Neuronal stem cell (in vitro differentiated cells): Measurements from ENCODE around the gene WWTR1. TPM values are rescaled to one million over a fixed set of nuclear protein-coding genes. Genes with fewer than 3 reads are reported as not detected.
A peak's percentile ranks its signal among the peaks of the same experiment; 100 is the strongest.

Experiments used
- DNase-seq: peaks from one replicate; pipeline ENCODE4 v3.0.0-alpha.2; 2013; ENCODE audit warnings: low spot score
- H2AFZ ChIP-seq: one replicate; pipeline ENCODE4 v1.6.1; 2013; ENCODE audit warnings: mild to moderate bottlenecking, low read length, inconsistent platforms
- H2AK5ac ChIP-seq: 2 replicates; pipeline ENCODE4 v1.6.1; 2013; ENCODE audit warnings: low read depth, mild to moderate bottlenecking, inconsistent platforms, low read length, moderate library complexity, mixed read lengths
- H2BK120ac ChIP-seq: 2 replicates; pipeline ENCODE4 v1.6.1; 2013; ENCODE audit warnings: low read depth, mild to moderate bottlenecking, inconsistent platforms, low read length, moderate library complexity, mixed read lengths
- H2BK12ac ChIP-seq: one replicate; pipeline ENCODE4 v1.6.1; 2013; ENCODE audit warnings: low read length, inconsistent platforms
- H2BK15ac ChIP-seq: 2 replicates; pipeline ENCODE4 v1.6.1; 2013; ENCODE audit warnings: mild to moderate bottlenecking, low read length, inconsistent platforms, mixed read lengths
- H2BK5ac ChIP-seq: one replicate; pipeline ENCODE4 v1.6.1; 2013; ENCODE audit warnings: inconsistent platforms, mild to moderate bottlenecking, low read length, moderate library complexity
- H3K14ac ChIP-seq: one replicate; pipeline ENCODE4 v1.6.1; 2013; ENCODE audit warnings: low read length, inconsistent platforms
- H3K18ac ChIP-seq: 2 replicates; pipeline ENCODE4 v1.6.1; 2013; ENCODE audit warnings: low read length, inconsistent platforms
- H3K23ac ChIP-seq: 2 replicates; pipeline ENCODE4 v1.6.1; 2013; ENCODE audit warnings: low read depth, mild to moderate bottlenecking, mixed read lengths, low read length, inconsistent platforms; ENCODE audit not compliant: poor library complexity
- H3K27ac ChIP-seq: replicated peaks from 3 replicates; pipeline ENCODE4 v1.5.1; 2013; ENCODE audit warnings: low read length, inconsistent platforms
- H3K27me3 ChIP-seq, 3 experiments: 2 replicates each; pipeline ENCODE4 v1.6.1; 2013; ENCODE audit warnings: low read length in 3 of 3, mild to moderate bottlenecking in 2 of 3, inconsistent platforms in 1 of 3, low read depth in 1 of 3, mixed read lengths in 1 of 3, moderate library complexity in 1 of 3; ENCODE audit not compliant: control insufficient read depth in 3 of 3, insufficient read depth in 3 of 3
- H3K36me3 ChIP-seq, 2 donors: replicated peaks in 1 of 2; 2 replicates each; pipeline ENCODE4 v1.6.1; 2013; ENCODE audit warnings: low read length in 2 of 2; ENCODE audit not compliant: control insufficient read depth in 2 of 2, insufficient read depth in 2 of 2
- H3K4ac ChIP-seq: 2 replicates; pipeline ENCODE4 v1.6.1; 2013; ENCODE audit warnings: inconsistent platforms, mild to moderate bottlenecking, low read length, moderate library complexity
- H3K4me1 ChIP-seq, 2 donors: 1 replicate in 1 of 2; 2 replicates in 1 of 2; pipeline ENCODE4 v1.6.1; 2013; ENCODE audit warnings: low read length in 2 of 2, low read depth in 1 of 2; ENCODE audit not compliant: control insufficient read depth in 2 of 2, insufficient read depth in 1 of 2
- H3K4me2 ChIP-seq: one replicate; pipeline ENCODE4 v1.6.1; 2013; ENCODE audit warnings: mild to moderate bottlenecking, low read length, inconsistent platforms; ENCODE audit not compliant: insufficient read depth, poor library complexity, severe bottlenecking
- H3K4me3 ChIP-seq, 2 donors: 2 replicates each; pipeline ENCODE4 v1.5.1; 2013; ENCODE audit warnings: low read length in 2 of 2, mild to moderate bottlenecking in 2 of 2, inconsistent platforms in 1 of 2, moderate library complexity in 1 of 2
- H3K79me1 ChIP-seq: one replicate; pipeline ENCODE4 v1.6.1; 2013; ENCODE audit warnings: low read depth, mild to moderate bottlenecking, inconsistent platforms, low read length, moderate library complexity
- H3K9ac ChIP-seq: one replicate; pipeline ENCODE4 v1.6.1; 2013; ENCODE audit warnings: mild to moderate bottlenecking, low read depth, low read length, inconsistent platforms; ENCODE audit not compliant: poor library complexity
- H3K9me3 ChIP-seq, 2 donors: replicated peaks in 1 of 2; 2 replicates each; pipeline versions ENCODE3 to v1.6.1; 2013; ENCODE audit warnings: low read length in 2 of 2, mild to moderate bottlenecking in 2 of 2, inconsistent platforms in 1 of 2, low read depth in 1 of 2, mixed read lengths in 1 of 2, moderate library complexity in 1 of 2; ENCODE audit not compliant: control insufficient read depth in 2 of 2, insufficient read depth in 1 of 2
- H4K8ac ChIP-seq: one replicate; pipeline ENCODE4 v1.6.1; 2013; ENCODE audit warnings: low read depth, mild to moderate bottlenecking, inconsistent platforms, low read length, moderate library complexity
- H4K91ac ChIP-seq: one replicate; pipeline ENCODE4 v1.6.1; 2013; ENCODE audit warnings: low read length, low read depth, mild to moderate bottlenecking, inconsistent platforms; ENCODE audit not compliant: poor library complexity
- WGBS, 2 donors: extraction: QIAGEN DNeasy Blood & Tissue Kit; methylation state at CpG; one replicate each; pipeline ENCODE4 v1.1.7; 2013; ENCODE audit warnings: missing lambda C conversion rate in 2 of 2, mixed read lengths in 1 of 2; ENCODE audit not compliant: insufficient read length in 2 of 2, insufficient replicate concordance in 1 of 2; ENCODE audit errors: extremely low coverage in 2 of 2; 5-methylcytosine and 5-hydroxymethylcytosine counted together
- small RNA-seq: library from polyadenylated mRNA; stranded (forward); fragments of <200 nt; extraction: miRNeasy Mini kit (QIAGEN cat#:217004); gene quantifications from one replicate; pipeline ENCODE3, GENCODE V24; 2013; ENCODE audit not compliant: insufficient read depth

WWTR1 gene

GRCh38 chr3:149468504-149469212 lies 189.2 kb downstream of the WWTR1 start:
- Histone ChIP-seq H4K8ac (no peak overlapping the region), H2BK12ac (no peak overlapping the region), H3K18ac (no peak overlapping the region), H2AK5ac (no peak overlapping the region), H3K9ac (no peak overlapping the region), H3K4me2 (no peak overlapping the region), H2BK5ac (no peak overlapping the region), H3K27me3 (no peaks in the 10 kb centered on the region), H3K4me1 (peaks cover 3 to 5% of the 10 kb centered on the region in 2 donors), H3K4me3 (no peak overlapping the region), H3K27ac (no peak overlapping the region), H4K91ac (no peak overlapping the region), H3K14ac (no peak overlapping the region), H3K23ac (no peak overlapping the region), H3K4ac (no peak overlapping the region), H2BK15ac (no peak overlapping the region), H3K79me1 (no peaks in the 10 kb centered on the region), H2BK120ac (no peak overlapping the region), H2AFZ (peak overlapping the region; percentile 65), H3K36me3 (no peaks in the 10 kb centered on the region), H3K9me3 (no peaks in the 10 kb centered on the region)
- no CpG with 5 or more reads among the region's 2 CpGs for WGBS, 2 donors
- no peak for DNase-seq

Small RNAs within 50 kb of the gene (small RNA-seq; reads per million reads assigned to genes)
- gene RNU6-1098P = not detected
